DMS79 treated with DMSO at 0.1 percent for 48 hours (cell line): ENCODE results near the gene TBC1D16.

Source experiments
- DNase-seq: peaks from one replicate; lab custom pipeline; 2025; lab: John Stamatoyannopoulos, UW

The TBC1D16 gene

DNA sequence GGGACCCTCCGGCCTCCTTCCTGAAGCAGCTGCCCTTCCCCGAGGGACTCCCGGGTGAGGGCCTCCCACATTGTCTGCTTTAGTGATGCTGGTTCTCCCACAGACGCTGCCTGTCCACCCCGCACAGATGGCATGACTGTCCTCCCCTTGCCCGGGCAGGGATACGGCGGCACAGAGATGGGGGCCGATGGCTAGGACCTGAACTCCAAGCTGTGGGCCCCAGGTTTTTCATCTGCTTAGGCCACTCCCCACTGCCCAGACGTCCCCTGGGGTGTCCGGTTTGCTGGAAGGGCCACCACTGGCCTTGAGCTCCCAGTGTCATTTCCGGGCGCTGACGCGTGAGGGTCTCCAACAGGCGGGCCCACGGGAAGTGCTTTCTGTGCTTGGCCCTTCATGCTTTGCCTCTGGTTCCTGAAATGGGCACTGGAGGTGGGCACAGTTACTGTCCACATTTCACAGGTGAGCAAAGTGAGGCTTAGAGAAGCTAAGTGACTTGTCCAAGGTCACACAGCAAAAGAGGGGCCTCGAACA lies 109.0 kb downstream of the TBC1D16 start:
- DNase-seq: no peak

DNA sequence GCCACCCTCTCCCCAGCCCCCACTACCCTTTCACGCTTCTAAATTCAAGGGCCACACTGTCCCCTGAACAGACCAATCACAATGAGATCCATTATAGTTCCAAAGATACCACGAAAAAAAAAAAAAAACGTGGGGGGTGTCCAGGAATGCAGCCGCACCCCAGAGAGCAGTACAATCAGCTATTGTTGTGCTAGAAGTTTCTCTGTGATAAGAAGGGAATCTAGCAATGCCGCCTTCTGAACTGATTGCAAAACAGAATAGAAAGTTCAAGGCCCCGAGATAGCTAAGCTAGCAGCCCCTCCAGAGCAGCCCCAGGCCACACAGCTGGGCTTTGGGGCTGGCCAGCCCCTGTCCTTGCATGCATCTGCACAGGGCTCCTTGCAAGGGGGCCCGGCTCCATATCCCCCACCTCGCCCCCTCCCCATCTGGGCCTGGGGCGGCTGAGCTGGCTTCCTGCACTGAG lies 109.5 kb downstream of the TBC1D16 start:
- no peak for DNase-seq

DNA sequence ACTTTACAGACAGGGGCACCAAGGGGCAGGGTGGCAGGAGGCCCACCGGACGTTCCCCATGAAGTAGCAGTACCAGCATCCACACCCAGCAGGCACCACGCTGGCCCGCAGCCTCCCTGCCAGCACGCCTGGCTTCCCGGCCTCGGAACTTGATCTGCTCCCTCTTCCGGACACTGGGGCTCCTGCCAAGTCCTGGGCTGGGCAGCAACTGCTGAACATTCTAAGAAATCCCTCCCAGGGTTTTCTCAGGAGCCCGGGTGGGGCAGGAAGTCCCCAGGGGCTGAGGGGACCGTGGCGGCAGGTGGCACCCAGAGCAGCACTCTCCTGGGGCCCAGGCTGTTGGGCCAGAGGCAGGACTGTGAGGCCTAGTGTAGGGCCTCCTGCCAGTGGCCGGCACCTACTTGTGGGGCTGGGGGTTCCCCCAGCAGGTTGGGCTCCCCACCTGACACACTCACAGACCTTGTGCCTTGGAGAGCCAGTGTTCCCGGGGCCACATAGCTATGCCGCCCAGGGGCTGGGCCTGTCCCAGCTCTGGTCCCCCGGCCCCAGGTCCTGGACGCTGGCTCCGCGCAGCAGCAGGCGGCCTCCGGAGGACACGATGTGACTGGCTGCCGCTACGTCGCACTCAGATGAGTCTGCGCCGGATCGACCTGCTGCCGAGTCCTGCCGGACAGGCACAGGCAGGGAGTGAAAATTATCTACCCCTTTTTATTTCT lies 110.3 kb downstream of the TBC1D16 start:
- no peak for DNase-seq

DNA sequence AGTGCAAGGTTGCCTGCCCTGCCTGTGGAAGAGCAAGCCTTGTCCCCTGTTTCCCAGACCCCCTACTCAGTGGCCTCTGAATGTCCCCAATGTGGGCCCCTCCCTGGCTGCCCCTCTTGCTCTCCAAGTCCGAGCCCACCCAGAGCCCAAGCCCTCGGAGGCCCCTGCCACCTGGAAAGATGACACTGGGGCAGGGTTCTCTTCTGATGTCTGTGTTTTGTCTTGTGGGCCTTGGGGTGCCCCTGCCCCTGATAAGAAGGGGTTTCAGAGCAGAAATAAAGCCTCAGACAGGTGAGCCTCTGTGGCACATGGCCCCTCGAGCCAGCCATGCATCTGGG lies 111.1 kb downstream of the TBC1D16 start:
- no peak for DNase-seq

DNA sequence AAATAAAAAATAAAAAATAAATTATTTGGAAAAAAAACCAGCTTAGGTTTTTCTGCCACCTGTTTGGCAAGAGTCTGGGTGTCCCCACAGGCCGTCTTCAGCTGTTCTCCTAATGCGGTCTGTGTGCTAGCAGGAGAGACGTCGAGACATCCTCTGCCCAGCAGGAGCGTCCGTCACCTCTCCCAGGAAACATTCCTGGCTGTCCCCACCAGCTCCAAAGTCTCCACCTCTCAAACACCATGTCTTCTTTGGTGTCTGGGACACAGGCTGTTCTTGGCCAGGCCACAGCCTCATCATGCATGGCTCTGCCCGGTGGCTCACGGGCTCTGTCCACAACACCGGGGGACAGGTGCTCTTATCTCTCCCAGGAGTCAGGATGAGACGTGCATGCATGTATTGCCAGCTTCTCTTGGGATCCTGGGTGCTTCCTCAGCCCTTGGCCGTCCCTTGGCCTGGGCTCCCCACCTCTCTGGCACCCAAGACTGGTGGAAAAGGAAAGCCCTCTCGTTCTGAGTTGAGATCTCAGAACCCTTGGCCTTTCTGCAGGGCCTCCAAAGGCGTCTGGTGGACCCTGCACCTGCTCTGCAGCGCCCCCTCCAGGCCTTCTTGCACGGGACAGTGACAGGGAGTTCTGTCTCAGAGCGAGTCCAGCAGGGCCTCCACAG lies 111.6 kb downstream of the TBC1D16 start:
- DNase-seq: no peak

DNA sequence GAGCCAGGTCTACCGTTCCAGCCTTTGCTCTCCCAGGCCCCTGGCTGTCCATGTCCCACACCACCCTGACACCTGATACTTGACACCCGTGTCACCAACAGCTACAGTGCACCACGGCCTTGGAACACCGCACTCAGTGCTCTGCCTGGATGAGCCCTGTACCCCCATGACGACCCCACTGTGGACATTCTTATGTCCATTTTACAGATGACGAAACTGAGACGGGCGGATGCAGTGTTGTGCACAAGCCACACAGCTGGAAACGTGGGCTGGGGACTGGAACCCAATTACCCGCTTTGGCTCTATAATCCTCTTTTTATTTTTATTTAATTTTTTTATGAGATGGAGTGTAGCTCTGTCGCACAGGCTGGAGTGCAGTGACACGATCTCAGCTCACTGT lies 112.9 kb downstream of the TBC1D16 start:
- no peak for DNase-seq

DNA sequence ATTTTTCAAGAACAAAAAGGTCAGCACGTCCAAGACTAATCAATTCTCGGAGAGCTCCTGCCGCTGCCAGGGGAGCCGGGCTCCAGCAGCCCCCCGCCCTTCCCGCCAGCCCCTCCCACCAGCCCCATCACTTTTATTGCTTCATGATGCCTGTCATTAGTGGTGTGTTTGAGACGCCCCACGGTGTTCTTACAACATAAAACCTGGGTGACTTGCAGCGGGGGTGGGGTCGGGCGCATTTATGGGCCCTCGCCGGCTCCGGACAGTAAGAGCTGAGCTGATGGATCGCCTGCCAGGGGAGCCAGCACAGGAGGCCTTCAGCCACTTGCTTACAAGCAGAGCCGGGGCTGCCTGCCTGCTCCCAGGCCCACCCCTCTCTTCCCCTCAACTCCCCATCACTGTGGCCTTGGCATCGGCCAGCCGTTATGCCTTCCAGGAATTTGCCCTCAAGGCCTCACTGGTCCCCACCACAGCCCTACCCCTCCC lies 113.5 kb downstream of the TBC1D16 start:
- DNase-seq: no peak

DNA sequence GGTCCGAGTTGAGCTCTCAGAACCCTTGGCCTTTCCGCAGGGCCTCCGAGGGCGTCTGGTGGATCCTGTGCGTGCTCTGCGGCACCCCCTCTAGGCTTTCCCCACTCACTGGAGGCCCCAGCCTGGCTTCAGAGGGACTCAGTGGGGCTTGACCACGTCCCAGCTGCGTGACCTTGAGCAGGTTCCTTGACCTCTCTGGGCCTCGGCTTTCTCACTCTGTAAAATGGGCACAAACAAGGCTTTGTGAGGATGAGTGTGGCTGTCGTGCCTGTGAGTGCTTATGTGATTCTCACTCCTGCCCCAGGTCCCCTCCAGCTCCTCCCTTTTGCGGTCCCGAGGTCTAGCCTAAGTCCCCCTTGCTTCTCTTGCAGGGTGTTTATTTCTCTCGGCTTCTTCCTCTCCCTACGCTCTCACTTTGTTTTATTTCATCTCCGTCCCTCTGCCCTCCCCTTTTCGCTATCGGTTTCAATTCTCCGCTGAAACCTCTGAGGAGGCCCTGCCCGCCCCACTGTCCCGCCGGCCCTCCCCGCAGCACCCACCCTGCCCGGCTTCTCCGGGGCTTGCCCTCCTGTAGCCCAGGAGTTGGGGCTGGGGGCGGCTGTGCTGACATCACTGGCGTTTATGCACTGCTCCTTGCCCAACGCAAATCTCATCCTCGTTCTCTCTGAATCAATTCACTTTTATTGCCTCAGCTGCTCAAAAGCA lies 114.1 kb downstream of the TBC1D16 start:
- no peak for DNase-seq

DNA sequence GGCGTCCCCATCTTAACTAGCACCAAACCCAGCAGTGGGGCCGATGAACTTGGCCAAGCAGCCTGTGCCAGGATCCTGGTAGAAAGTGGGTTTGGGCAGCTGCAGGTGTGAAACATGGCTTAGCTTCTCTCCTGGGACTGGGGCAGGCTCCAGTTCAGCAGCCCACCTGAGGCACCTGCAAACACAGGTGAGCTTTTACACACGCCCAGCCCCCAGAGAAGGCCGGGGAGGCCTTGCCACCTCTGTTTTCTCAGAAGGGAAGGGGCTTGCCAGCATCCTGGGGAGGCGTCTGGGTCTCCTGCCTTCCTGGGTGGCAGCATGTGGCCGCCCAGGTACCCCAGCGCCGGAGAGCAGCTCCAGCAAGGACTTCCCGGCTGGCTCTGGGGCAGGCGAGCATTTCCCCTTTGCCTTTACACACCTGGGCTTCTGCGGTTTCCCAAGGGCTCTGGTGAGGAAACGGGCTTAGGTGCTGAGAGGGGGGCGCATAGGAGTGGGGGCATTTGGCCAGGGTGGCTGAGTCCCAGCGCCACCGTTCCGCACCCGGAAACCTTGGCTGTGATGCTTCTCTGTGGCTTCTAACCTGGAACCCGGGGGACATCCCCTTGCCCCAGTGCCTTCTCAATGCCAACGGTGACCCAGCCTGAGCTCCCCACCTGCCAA lies 114.8 kb downstream of the TBC1D16 start:
- DNase-seq: no peak

DNA sequence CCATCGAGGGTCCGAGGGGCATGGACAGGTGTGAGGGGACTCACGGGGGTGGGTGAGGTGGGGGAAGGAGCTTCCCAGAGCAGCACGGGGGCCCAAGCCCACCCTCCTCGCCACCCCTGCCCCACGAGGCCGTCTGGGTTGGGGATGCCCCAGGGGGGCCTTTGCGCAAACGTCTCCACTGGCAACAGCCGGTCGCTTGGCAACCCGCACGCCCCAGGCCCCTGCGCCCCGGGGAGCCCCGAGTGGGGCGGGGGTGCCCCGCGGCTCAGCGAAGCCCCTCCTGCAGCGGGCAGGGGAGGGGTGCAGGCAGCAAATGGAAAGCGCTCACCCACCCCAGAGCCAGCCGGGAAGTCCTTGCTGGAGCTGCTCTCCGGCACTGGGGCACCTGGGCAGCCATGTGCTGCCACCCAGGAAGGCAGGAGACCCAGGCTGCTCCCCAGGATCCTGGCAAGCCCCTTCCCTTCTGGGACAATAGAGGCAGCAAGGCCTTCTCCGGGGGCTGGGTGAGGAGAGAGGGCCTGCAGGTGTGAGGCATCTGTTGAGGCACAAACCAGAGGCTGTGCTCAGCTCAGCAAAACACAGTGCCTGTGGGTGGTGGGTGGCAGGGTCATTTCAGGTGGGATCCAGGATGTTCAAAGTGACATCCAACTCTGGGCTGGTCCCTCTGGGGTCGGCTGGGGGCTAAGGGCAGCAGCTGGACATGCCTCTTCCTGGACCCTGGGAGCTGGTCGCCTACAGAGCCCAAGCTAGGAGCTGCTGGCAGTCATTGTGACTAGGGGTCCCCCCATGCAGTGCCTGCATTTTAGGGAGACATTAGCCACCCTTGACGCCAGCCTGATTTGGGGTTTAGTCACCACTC lies 115.6 kb downstream of the TBC1D16 start:
- no peak for DNase-seq

DNA sequence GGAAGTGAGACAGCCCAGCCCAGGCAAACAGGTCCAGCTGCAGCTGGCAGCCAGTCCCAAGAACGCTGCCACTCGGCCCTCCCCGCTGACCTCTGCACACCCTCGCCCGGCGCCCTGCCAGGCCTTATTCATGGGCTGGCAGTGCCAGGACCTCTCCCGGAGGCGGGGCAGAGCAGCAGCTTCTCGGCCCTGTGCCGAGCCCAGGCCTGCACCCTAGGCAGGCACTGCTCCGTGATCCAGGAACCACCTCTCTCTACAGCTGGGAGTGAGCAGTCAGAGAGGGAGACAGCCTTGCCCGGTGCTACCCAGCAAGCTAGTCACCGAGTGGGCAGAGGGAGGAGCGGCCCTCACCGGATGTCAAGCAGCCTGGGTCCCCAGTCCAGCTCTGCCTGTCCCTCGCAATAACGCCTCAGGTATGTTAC lies 116.5 kb downstream of the TBC1D16 start:
- DNase-seq: no peak

DNA sequence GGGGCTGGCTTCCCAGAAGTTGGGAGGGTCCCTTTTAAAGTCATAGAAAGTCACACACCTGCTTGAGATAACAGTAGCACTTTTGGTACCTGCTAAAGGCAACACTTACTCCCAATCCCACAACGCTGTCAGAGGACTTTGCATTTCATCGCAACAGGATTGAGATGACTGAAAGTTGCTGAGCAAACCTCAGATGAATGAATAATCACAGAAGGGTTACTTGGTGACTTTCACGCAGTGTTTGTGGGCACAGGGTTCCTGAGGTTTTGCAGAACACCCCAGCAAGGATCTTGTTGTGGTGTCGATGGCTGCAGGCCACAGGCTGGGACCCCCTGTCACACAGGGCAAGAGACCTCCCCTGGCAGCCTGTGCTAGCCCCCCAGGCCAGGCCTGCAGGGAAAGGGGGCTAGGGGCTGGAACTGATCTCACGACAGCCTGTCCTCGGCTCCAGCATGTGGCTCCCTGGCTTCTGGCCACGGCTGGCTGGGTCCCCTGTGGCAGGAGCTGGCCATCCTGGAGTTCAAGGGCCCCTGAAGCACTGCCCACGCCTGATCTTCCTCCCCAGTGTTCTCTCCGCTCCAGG lies 117.0 kb downstream of the TBC1D16 start:
- no peak for DNase-seq

DNA sequence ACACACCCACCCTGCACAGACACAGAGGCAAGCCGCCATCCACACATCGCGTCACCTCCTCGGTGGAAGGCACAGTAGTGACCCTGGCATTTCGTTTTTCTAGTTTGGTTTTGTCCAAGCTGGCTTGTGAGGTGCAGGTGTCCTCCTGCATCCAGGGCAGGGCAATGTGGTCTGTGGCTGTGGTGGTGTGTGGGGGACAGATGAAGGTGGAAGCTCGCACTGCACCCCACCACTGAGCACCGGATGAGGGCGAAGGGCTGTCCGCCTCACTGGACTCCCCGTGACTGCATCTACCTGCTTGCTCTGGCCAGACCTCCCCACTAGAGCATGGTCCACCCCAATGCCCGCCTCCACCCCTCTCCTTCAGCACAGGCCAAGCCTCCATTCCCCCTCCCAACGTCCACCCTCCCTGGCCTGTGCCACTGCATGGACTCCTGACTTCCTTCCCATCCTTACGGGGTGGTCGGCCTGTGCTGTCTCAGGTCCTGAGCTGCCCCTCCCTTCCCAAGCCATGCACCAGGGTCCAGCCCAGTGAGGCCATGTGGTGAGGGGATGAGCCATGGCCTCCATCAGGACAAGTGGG lies 117.7 kb downstream of the TBC1D16 start:
- DNase-seq: no peak

DNA sequence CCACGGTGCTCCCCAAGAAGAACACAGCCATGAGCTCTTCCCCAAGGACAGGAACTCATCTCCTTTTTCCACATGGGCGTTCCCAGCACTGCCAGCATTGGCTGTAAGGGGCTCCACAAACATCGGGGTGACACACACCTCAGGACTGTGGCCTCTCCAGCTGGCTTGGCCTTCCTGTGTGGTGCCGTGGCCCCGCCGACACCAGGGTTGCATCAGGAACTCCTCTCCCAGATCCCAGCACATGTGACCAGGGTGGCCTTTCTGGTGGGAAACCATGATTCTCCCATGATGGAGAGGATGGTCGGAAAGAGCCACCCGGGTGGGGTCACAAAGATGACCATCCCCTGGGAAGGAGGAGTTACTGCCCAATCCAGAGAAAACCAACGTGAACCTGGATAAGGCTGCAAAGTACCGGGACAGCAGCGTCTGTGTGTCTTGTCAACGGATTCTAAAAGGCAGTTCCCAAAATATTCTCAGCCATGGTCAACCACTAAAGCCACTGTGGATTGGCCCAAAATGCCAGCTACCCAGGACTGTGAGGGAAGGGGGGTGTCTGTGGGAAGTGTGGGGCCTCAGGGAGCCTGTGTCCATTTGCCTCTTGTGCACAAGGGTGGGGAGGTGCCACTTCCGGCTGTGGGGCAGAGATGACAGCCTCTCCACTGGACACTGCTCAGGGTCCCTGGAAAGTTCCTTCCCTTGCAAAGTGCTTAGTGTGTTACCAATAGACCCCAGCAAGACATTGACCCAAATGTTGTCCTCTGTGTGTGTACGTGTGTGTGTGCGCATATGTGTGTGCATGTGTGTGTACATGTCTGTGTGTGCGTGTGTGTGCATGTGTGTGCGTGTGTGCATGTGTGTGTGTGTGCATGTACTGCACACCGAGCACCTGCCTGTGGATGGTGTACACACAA lies 118.4 kb downstream of the TBC1D16 start:
- no peak for DNase-seq

DNA sequence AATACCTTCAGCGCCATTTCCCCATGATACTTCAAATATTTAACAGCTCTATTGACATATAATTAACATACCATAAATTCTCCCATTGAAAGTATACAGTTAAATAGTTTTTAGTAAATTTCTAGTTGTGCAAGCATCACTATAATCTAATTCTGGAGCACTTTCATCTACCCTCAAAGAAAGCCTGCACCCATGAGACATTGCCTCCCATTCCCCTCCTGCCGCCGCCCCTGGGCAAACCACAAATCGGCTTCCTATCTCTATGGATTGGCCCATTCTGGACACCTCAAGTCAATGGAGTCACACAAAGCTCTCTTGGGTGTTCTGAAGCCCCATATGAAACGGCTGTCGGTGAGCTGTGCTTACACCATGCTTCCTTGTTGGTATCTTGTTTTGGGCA lies 119.2 kb downstream of the TBC1D16 start:
- no peak for DNase-seq

DNA sequence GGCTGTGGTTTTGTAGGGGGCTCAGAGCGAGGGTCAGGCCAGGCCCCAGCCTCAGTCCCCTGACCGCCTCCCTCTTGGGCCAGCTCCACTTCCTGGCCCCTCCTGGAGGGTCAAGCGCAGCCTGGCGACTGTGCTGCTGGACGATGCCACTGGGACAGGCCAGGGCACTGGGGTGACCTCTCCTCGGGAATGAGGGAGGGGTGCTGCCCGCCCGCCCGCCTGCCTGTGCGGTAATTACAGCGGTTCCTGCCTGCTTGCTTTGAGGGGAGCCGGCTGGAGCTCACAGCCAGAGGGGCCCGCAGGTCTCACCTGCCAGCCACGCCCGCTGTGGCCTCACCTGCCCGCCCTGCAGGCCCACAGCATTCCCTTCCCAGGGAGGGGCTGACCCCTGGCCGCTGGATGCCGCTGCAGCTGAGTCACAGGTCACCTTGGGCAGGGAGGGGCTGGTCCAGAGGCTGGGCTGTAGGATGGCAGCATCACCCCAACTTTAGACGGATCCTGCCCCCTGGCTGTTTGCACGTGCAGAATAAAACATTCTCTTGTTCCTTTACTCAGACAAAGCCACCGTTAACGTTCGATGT lies 119.7 kb downstream of the TBC1D16 start:
- DNase-seq: peak; percentile 5

DNA sequence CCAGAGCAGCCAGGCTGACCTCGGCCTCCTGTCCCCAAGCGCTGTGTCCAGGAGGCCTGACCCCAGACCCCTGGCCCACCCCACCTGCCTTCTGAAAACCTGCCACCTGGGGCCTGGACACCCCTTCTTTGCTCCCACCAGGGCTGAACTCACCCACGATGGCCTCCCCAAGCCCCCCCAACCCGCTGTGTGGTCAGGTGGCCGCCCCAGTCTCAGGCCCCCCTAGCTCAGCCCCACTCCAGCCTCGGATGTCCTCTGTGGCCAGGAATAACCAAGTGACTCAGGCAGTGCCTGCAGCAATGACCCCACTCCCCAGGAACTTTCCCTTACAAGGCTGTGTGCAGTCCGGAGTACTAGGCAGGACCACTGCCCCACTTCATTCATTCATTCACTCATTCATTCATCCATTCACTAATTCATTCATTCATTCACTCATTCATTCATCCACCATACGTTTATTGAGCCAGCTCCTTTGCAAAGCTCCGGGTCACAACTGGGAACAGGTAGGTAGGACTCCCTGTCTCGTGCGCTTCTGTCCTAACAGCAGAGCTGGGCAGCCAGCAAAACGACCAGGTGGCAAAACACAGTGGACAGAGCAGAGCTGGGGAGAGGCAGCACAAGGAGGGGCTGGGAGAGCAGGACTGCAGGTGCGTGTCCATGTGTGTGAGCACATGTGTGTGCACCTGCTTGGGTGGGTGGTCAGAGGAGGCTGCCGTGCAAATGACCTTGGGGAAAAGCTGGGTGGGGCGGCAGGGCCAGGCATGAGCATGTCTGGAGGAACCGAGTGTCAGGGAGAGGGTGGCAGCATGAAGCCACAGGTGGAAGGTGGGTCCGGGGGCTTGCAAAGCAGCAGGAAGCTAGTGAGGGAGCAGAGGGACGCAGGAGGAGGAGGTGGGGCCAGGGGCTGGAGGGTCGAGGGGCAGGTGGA lies 120.6 kb downstream of the TBC1D16 start:
- DNase-seq: no peak
